Hypothalamus (tissue), 51 donors: Measurements from ENCODE around the gene TMTC4.
"Not testable (repeated sequence)": the region's sequence is repeated elsewhere in the genome, so short reads cannot be mapped to it uniquely, and the experiment has no call there.

Experiments used
- DNase-seq, 51 donors: peaks; one replicate each; lab custom pipeline; 2025; lab: John Stamatoyannopoulos, UW

The TMTC4 gene

GRCh38 chr13:100636441-100636840, 38.2 kb downstream of the TMTC4 start:
- peak in 27 of 51 donors; percentile 2 to 79 (median 40) for DNase-seq

- peak in 2 of 51 donors; percentile 46 to 51 for DNase-seq
These were observed 38.6 kb downstream of the TMTC4 start for GRCh38 chr13:100636004-100636403.

DNA sequence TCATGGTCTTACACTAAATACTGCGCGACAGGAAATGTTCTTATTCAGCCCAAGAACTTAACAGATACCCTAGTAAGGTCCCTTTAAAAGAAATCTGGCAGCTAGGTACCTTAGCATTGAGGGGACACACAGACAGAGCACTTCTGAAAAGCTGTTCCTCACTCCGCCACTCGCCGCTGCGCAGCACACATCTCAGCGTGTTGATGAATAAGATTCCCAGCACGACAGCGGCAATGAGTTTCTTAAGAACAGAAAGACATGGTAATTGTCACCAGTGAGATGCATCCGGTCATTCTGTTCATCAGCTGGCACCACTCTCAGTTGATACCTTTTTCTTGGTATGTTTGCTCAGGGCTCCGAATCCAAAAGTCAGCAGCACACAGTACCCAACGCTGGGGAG, 39.9 kb downstream of the TMTC4 start:
- no peak for DNase-seq

GRCh38 chr13:100633461-100633860, 41.1 kb downstream of the TMTC4 start:
- no peak for DNase-seq

DNA sequence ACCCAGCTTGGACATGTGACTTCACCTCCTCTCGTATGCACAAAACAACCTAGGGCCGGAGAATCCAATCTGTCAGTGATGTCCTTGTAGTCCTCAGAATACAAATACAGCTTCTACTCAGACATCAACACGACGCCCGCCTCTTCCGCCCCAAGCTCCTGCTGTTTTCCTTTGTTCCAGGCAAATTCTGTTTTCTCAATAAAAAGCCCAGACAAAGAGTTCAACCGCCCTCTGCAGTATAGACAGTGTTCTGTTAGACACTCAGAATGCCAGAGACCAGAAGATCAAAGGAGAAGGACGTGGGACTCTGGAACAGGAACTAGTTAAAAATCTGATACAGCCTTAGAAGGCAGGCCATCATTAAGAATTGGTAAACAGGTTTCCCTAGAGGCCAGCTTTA, 44.0 kb downstream of the TMTC4 start:
- peak in 17 of 51 donors; percentile 9 to 55 (median 21) for DNase-seq

DNA sequence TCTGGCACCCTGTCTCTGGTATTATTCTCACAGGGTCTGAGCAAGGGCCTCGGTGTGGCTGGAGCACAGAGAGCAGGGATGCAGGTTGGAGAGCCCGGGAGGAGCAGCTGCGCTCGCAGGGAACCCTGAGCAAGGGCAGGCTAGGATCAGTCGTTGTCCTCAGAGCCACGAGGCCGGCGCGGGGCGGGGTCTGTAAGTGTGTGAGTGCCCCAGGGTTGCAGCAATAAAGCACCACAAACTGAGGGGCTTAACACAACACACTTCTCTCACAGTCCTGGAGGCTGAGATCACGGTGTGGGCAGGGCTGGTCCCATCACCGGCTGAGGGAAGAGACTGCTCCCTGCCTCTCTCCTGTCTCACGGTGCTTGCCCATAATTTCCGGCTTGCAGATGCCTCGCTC, 47.5 kb downstream of the TMTC4 start:
- no peak for DNase-seq

DNA sequence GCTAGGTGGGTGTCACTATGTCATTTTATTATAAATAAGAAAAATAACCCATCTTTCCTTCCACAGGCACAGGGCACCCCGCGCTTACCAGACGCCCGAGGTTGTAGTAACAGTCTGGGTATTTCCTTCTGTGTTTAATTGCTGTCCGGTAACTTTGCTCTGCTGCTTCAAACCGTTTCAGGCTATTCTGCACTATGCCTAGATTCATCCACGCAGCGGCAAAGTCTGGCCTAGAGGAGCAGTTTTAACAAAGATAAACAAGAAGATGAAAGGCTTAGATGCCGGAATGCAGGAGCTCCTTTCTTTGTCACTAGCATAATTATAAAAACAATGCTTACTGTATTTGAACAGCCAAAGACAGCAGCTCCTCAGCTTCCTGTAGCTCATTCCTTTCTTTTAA, 49.1 kb downstream of the TMTC4 start:
- no peak for DNase-seq

GRCh38 chr13:100620792-100621191, 53.8 kb downstream of the TMTC4 start:
- no peak for DNase-seq

GRCh38 chr13:100619940-100620339, 54.7 kb downstream of the TMTC4 start:
- no peak for DNase-seq

DNA sequence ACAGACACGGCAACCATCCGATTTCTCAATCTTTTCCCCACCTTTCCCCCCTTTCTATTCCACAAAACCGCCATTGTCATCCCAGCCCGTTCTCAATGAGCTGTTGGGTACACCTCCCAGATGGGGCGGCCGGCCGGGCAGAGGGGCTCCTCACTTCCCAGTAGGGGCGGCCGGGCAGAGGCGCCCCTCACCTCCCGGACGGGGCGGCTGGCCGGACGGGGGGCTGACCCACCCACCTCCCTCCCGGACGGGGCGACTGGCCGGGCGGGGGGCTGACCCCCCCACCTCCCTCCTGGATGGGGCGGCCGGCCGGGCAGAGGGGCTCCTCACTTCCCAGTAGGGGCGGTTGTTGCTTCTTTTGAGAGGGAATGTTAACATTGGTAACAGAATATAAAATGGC, 55.7 kb downstream of the TMTC4 start:
- DNase-seq = not testable (repeated sequence)

DNA sequence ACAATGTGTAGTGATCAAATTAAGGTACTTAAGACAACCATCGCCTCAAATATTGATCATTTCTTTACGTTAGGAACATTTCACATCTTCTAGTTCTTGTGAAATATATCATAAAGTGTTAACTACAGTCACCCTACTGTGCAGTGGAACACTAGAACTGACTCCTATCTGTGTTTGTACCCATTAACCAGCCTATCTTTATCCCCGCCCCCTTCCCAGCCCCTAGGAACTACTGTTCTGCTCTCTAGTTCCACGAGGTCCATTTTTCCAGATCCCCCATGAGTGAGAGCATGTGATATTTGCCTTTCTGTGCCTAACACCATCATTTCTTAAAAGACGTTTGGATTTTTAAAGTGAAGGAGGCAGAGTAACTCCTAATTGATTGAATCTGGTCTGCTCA, 61.6 kb downstream of the TMTC4 start:
- DNase-seq = no peak

DNA sequence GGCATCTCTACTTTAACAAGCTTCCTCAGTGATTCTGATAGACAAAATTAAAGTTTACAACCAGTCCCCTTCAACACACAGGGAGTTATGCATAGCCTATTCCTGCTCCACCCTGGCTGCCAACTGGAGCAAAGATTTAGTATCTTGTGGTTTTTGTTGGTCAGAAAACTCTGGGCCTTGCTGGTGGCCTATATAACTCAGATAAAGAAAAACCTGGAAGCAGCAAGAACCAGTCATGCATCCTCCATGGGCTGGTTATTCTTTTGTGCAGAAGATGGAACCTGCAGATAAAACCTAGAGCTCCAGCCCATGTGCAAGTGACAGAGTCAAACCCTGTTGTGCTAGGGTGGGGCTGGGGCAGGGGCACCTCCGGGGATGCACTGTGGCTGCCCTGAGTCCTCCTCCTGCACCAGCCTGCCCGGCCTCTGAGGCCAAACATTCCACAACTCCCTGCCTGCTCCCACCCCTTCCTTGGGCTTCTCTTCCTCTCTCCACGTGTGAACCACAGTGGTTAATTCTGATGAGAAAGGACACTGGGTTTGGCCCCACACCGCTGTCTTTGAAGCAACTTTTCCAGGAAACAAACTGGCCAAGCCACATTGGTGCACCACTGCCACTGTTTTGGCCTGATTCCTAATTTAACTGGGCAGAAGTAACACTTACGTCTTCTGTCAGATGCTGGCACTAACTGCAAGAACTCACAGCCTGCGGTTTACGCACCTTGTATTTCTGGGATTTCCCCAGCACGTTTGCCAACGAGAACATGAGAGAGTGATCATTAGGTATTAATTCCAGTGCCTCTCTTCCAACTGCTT, 62.7 kb downstream of the TMTC4 start:
- peak in 6 of 51 donors; percentile 2 to 28 (median 16) for DNase-seq

GRCh38 chr13:100610391-100611347, 63.9 kb downstream of the TMTC4 start:
- no peak for DNase-seq

- DNase-seq = no peak
These were observed 65.7 kb downstream of the TMTC4 start for GRCh38 chr13:100608906-100609305.

- no peak for DNase-seq
These were observed 66.1 kb downstream of the TMTC4 start for GRCh38 chr13:100608489-100608888.

- DNase-seq = no peak
These were observed 69.5 kb downstream of the TMTC4 start for GRCh38 chr13:100604918-100605710.

GRCh38 chr13:100602493-100603111, 72.0 kb downstream of the TMTC4 start:
- DNase-seq = no peak

GRCh38 chr13:100601716-100602115, 72.9 kb downstream of the TMTC4 start:
- DNase-seq = no peak

DNA sequence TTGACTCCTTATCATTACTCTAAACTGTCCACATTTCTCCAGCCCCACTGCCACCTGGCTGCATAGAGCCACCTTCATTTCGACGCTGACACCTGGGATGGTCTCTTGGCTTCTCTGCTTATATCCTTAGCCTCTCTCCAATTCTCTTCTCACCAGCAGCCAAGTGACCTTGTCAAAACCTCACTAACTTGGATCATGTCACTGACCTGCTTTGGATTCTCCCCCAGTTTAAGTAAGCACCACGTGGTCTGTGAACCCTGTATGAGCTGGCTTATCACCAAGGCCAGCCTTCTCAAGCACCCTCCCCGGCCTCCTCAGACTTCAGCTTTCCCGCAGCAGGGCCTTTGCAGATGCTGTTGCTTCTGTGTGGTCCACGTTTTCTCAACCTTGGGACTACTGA, 73.7 kb downstream of the TMTC4 start:
- no peak for DNase-seq

DNA sequence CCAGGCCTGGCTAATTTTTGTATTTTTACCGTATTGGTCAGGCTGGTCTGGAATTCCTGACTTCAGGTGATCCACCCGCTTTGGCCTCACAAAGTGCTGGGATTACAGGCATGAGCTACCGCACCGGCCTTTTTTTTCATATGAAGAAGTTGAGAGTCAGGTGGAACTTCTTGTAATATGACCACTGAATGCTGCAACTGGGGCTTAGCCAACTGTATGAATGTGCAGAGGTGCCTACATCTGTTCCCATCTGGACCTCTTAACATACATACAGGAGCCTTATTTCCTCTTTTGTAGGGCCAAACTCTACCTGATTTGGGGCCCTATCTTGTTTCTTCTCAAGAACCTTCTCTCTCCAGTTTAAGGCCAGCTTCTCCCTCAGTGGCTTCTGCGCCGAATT, 74.1 kb downstream of the TMTC4 start:
- DNase-seq = no peak
